Aorta (tissue), 5 donors: ENCODE data around the gene PUM1. TPM values are rescaled to one million over a fixed set of nuclear protein-coding genes. Genes with fewer than 3 reads are reported as not detected.

ENCODE experiments used
- ATAC-seq: fragments of 200-7000 bp; cut with Tn5 transposase; one replicate; pipeline ENCODE4 v1.9.1; 2022; ENCODE audit warnings: moderate library complexity; ENCODE audit not compliant: low FRiP score
- DNase-seq, 2 donors: peaks; one replicate each; pipeline ENCODE4 v3.0.0-alpha.2; 2020
- H3K27ac ChIP-seq, 2 donors: one replicate each; pipeline ENCODE4 v1.5.1; 2013; ENCODE audit warnings: low read length in 2 of 2, mild to moderate bottlenecking in 2 of 2, moderate library complexity in 2 of 2, control low read depth in 1 of 2, inconsistent platforms in 1 of 2, low read depth in 1 of 2
- H3K27me3 ChIP-seq, 2 donors: one replicate each; pipeline ENCODE4 v1.6.1; 2013; ENCODE audit warnings: control low read depth in 1 of 2, low read length in 1 of 2, mild to moderate bottlenecking in 1 of 2, moderate library complexity in 1 of 2; ENCODE audit not compliant: insufficient read depth in 2 of 2, control insufficient read depth in 1 of 2
- H3K36me3 ChIP-seq, 2 donors: one replicate each; pipeline ENCODE4 v1.6.1; 2013; ENCODE audit warnings: control low read depth in 1 of 2, low read length in 1 of 2, mild to moderate bottlenecking in 1 of 2; ENCODE audit not compliant: insufficient read depth in 2 of 2, control insufficient read depth in 1 of 2
- H3K4me1 ChIP-seq, 2 donors: one replicate each; pipeline ENCODE4 v1.6.1; 2013; ENCODE audit warnings: low read length in 2 of 2, control low read depth in 1 of 2, mild to moderate bottlenecking in 1 of 2, moderate library complexity in 1 of 2; ENCODE audit not compliant: insufficient read depth in 2 of 2, control insufficient read depth in 1 of 2
- H3K4me3 ChIP-seq, 2 donors: one replicate each; pipeline ENCODE4 v1.5.1; 2013; ENCODE audit warnings: low read length in 2 of 2, control low read depth in 1 of 2, mild to moderate bottlenecking in 1 of 2
- H3K9me3 ChIP-seq: one replicate; pipeline ENCODE4 v1.6.1; 2013; ENCODE audit warnings: mild to moderate bottlenecking, low read length; ENCODE audit not compliant: control insufficient read depth
- WGBS, 2 donors: extraction: QIAGEN DNeasy Blood & Tissue Kit; methylation state at CpG; one replicate each; pipeline ENCODE4 v1.1.7; 2013; 5-methylcytosine and 5-hydroxymethylcytosine counted together
- intact Hi-C, 2 donors: fragments of 100-400 bp; cut with DNase I; formaldehyde crosslinking; loops; one replicate each; pipeline versions ENCODE4 v1.14.2 to v1.15.0; 2022
- polyA plus RNA-seq, 2 donors: library from polyadenylated mRNA; stranded (reverse); fragments of 200-250 nt; gene quantifications; one replicate each; pipeline ENCODE4 v1.2.3, GENCODE V29; 2013
- total RNA-seq, 2 donors: library from RNA; stranded (reverse); fragmentation: NEBNext Ultra II Directional; extraction: Animal tissue kit (Norgen Biotek cat#: 25700); gene quantifications; one replicate each; pipeline ENCODE4 v1.2.1, GENCODE V29; 2021
- donor health status: healthy with polysubstance abuse.
- donor health status: Bipolar disorder and iron deficiency.
- donor health status: DM: no; HTN: no; CAD: no.
- donor health status: DM: no; HTN: no; CAD: no.
- donor health status: DM: yes; HTN: yes; CAD: no.

PUM1 gene
- total and polyA plus RNA-seq, 4 donors: 13.1 to 120 (median 63.2) TPM

DNA sequence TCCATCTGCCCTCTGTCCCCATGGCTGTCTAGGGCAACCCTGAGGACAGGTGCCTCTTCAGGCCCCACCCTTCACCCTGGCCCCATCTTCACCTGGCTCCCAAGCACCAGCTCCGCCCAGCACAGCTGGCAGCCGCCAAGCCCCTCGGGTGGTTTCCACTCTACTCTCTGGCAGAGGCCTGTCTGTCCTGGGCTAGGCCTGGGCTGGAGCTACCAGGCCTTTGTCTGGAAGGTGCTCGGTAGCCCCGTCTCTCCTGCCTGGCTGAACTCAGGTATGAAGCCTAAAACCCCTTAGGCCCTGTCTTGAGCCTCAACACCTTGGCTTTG is 174.3 kb downstream of the PUM1 start:
- 93 to 96% methylated on average over 5 of the region's 5 CpGs for WGBS, 2 donors
- no peaks in the 10 kb centered on the region for H3K27me3 ChIP-seq
- H3K36me3 ChIP-seq: no peaks in the 10 kb centered on the region
- no peak for ATAC-seq
- no peaks in the 10 kb centered on the region for H3K9me3 ChIP-seq
- intact Hi-C loops: no loop called here
- H3K4me1 ChIP-seq: peaks cover 0 to 2% of the 10 kb centered on the region in 2 donors
- no peak overlapping the region for H3K4me3 ChIP-seq
- DNase-seq: no peak
- no peak overlapping the region for H3K27ac ChIP-seq

DNA sequence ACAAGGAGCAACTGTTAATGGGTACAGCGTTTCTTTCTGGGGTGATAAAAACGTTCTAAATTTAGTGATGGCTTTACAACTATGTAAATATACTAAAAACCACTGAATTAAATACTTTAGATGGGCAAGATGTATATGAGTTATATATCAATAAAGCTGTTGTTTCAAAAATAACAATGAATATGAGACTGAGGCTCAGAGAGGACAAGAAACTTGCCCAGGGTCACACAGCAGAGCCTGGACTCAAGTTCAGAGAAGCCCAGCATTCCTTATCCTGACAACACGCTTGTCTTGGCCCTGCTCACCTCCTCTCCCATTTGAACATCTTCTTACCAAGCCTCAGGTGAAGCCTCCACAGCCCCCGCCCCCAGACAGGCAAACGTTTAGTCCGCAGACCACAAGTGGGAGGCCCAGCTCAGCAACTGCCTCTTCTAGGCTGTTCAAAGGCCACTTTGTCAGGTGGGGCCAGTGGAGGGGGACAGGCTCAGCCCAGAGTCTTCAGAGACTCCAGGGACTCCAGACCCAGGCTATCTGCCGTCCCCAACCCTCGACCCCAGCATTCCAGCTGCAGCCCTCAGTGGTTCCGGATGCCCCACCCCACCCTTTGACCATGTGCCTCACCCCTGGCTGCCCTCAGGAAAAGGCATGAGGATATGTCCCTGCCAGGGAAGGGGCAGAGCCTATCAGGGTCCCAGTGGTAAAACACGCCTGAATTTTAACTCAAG is 174.9 kb downstream of the PUM1 start:
- DNase-seq (no peak), ATAC-seq (no peak)
- Histone ChIP-seq H3K4me3 (no peak overlapping the region), H3K9me3 (no peaks in the 10 kb centered on the region), H3K4me1 (peaks cover 0 to 2% of the 10 kb centered on the region in 2 donors), H3K36me3 (no peaks in the 10 kb centered on the region), H3K27ac (no peak overlapping the region), H3K27me3 (no peaks in the 10 kb centered on the region)
- intact Hi-C loops: no loop called here
- 70 to 78% methylated on average over 10 of the region's 10 CpGs for WGBS, 2 donors

DNA sequence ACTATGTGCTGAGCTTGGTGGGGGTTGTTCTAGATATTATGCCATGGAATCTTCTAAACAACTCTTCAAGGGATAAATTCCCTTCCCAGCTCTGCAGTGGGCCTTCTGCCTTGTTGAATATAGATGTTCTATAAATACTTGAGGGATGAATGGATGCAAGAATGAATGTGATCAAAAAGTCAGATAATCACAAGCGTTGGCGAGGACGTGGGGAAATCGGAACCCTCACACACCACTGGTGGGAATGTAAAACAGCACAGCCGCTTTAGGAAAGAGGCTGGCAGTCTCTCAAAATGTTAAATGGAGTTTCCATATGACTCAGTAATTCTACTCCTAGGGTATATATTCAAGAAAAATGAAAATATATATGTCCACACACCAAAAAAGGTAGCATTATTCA is 176.0 kb downstream of the PUM1 start:
- Histone ChIP-seq H3K9me3 (no peaks in the 10 kb centered on the region), H3K27me3 (no peaks in the 10 kb centered on the region), H3K4me3 (no peak overlapping the region), H3K4me1 (peaks cover 0 to 2% of the 10 kb centered on the region in 2 donors), H3K27ac (no peak overlapping the region), H3K36me3 (no peaks in the 10 kb centered on the region)
- 87 to 88% methylated on average over 5 of the region's 5 CpGs for WGBS, 2 donors
- no peak for ATAC-seq
- no peak for DNase-seq
- intact Hi-C loops: no loop called here

DNA sequence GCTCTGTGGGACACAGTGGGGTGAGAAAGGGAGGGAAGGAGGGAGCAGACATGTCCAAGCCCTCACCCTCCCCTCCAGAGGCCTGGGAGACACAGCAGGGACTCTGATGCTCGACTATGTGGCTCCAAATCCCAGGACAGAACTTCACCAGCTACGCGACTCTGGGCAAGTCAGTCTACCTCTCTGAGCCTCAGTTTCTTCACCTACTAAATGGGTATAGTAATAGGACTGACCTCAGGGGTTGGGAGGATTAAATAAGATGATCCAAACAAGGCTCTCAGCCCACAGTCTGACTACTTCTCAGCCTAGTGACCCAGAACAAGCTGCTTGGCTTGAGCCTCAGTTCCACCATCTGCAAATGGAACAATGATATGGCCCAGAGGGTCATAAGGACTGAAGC is 176.5 kb downstream of the PUM1 start:
- ATAC-seq (no peak), DNase-seq (no peak)
- Histone ChIP-seq H3K4me1 (peaks cover 0 to 2% of the 10 kb centered on the region in 2 donors), H3K27ac (peak overlapping the region in 1 of 2 donors; percentile 87), H3K4me3 (no peak overlapping the region), H3K9me3 (no peaks in the 10 kb centered on the region), H3K36me3 (no peaks in the 10 kb centered on the region), H3K27me3 (no peaks in the 10 kb centered on the region)
- 64 to 66% methylated on average over 3 of the region's 3 CpGs for WGBS, 2 donors
- intact Hi-C loops: loop anchor here in 1 of 2 donors (1.0 kb wide), 1 partner anchor 65 kb away; no protein-coding TSS in a partner anchor

DNA sequence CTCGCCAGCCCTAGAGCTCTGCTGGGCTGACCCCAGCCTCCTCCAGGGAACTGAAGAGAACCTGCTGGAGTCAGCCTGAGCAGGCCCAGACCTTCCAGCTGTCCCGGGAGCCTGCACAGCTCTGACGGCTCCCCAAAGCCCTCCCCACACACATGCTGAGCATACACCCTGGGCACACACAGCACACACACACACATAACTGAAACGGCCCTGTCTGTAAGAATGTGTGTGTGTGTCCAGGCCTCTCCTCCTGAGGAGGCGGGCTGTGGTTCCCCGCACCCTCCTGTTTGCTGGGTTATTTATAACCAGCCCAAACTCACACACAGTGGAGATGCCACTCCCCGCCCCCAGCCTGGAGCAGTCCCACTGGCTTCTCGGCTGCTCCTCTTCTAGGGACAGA is 177.1 kb downstream of the PUM1 start:
- intact Hi-C loops: loop anchor here in 1 of 2 donors (1.0 kb wide), 1 partner anchor 64 kb away; no protein-coding TSS in a partner anchor
- Histone ChIP-seq H3K9me3 (no peaks in the 10 kb centered on the region), H3K36me3 (no peaks in the 10 kb centered on the region), H3K4me1 (peaks cover 0 to 2% of the 10 kb centered on the region in 2 donors), H3K27ac (peak overlapping the region in 1 of 2 donors; percentile 95), H3K4me3 (no peak overlapping the region), H3K27me3 (no peaks in the 10 kb centered on the region)
- ATAC-seq: peak; percentile 88
- 4 to 6% methylated on average over 8 of the region's 8 CpGs for WGBS, 2 donors
- DNase-seq: peak; percentile 86 to 91

DNA sequence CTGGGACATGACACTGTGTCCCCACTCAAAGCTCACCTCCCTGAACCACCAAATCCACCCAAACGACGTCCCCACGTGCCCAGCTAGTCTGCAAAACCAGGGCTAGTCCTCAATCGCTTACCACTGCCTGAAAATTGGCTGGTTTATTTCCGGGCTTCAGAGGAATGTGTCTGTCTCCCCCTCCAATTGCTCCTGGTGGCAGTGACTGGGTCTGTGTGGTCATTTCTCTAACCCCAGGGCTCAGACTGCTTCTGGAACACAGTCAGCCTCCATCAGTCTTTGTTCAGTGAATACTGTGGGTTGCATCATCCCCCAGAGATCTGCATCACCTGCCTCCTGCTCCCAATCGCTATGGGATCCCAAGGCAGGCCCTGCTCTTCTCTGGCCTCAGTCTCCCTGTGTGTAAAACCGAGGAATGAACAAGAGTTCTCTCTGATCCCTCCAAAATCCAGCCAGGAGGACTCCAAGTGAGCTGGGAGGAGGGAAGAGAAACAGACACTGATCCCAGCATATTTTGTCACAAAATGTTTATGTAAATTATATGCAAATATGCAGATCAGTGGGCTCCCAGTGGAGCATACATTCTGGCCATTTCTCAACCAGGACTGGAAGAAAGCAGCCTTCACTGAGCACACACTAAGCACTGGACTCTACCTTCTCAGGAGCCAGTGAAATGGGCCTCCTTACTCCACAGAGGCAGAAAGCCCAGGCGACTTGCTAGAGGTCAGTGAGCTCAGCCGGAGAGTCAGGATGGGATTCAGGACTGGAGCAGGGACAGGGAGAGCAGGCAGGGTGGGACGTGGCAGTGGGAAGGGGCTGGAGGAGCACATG is 177.8 kb downstream of the PUM1 start:
- no peaks in the 10 kb centered on the region for H3K36me3 ChIP-seq
- no peak overlapping the region for H3K4me3 ChIP-seq
- ATAC-seq (peak; percentile 24), DNase-seq (no peak)
- intact Hi-C loops: loop anchor here in 1 of 2 donors (1.0 kb wide), 1 partner anchor 63 kb away; no protein-coding TSS in a partner anchor
- H3K27me3 ChIP-seq: no peaks in the 10 kb centered on the region
- H3K4me1 ChIP-seq: peaks cover 0 to 2% of the 10 kb centered on the region in 2 donors
- 15 to 18% methylated on average over 10 of the region's 10 CpGs for WGBS, 2 donors
- H3K27ac ChIP-seq: peak overlapping the region; percentile 69 to 95
- H3K9me3 ChIP-seq: no peaks in the 10 kb centered on the region

DNA sequence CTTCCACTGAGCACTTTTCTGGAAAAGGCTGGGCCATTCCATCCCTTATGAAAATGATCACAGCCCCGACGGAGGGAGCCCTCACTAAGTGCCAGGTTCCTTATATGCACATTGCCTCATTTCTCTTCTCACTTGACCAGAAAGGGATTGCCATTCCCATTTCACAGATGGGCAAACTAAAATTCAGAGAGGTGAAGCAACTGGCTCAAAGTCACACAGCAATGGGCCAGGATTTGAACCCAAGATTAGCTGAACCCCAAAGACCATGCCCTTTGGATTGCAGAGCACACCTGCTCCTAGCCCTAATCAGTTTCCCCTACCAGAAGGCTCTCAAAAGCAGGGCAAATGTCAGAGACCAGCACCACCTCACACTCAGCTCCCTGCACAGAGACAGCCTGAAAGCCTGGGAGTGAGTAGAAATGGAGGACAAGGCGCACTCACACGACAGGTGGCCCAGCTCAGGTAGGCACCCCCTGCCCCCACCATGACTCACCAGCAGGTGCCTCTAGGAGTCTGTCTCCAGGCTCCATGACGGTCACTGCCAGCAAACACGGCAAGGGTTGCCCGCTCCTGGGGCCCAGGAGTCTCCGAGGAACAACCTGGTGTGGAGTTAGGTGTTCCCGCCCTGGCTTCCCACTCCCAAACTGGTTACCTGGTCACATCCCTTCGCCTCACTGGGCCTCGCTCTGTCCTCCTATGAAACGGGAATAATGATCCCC is 178.6 kb downstream of the PUM1 start:
- H3K4me3 ChIP-seq: no peak overlapping the region
- ATAC-seq: no peak
- H3K9me3 ChIP-seq: no peaks in the 10 kb centered on the region
- no peak for DNase-seq
- H3K4me1 ChIP-seq: peaks cover 0 to 2% of the 10 kb centered on the region in 2 donors
- peak overlapping the region in 1 of 2 donors; percentile 29 for H3K27ac ChIP-seq
- H3K27me3 ChIP-seq: no peaks in the 10 kb centered on the region
- H3K36me3 ChIP-seq: no peaks in the 10 kb centered on the region
- intact Hi-C loops: no loop called here
- WGBS, 2 donors: 74 to 77% methylated on average over 12 of the region's 12 CpGs

DNA sequence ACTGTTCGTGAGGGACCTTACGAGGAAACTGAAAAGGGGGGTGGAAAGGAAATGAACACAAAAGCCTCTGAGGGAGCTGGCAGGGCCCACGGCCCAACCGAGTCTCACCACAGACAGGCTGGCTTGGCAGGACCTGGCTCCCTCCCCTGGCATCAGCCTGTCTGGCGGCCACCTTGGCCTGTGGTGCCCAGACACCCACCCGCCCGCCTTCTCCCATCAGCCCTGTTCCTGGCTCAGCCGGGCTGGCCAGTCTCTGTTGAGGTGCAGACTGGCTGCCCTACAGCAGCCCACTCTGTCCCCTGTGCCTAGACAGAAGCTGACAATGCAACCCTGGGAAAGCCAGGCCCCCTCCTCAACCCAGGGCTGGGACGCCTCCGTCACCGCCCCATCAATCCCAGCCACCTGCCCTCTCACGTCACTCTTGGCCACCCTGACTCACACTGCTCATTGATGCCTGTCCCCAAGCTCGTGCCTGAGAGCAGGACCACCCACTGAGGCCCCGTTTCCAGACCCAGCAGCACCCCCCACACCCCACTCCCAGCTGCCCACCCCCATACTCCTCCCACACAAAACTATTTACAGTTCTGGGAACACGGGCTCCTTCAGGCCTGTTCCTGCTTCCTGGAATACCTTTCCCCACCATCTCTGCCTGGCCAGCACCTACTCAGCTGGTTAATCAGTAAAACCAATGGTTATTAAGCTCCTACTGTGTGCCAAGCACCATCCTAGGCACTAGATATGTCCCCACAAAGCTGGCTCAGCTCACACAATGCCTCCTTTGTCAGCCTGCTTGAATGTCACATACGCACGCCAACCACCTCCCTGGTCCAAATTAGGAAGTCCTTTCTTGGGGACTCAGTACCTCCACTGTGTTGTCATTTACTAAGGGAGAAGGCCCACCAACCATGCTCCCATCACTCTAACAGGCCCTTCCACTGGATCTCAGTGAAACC is 179.7 kb downstream of the PUM1 start:
- Histone ChIP-seq H3K27ac (peak overlapping the region in 1 of 2 donors; percentile 45), H3K27me3 (no peaks in the 10 kb centered on the region), H3K36me3 (no peaks in the 10 kb centered on the region), H3K9me3 (no peaks in the 10 kb centered on the region), H3K4me3 (no peak overlapping the region), H3K4me1 (peaks cover 0 to 2% of the 10 kb centered on the region in 2 donors)
- WGBS, 2 donors: 12 to 21% methylated on average over 17 of the region's 17 CpGs
- peak in 1 of 2 donors; percentile 80 for DNase-seq
- intact Hi-C loops: no loop called here
- ATAC-seq: peak; percentile 31
